ENCODE measurements around the gene TRAF3IP1.

Gene TRAF3IP1

GRCh38 chr2:238448031-238448955 is 128.0 kb downstream of the TRAF3IP1 start:
- TF ChIP-seq, protein P1, sequence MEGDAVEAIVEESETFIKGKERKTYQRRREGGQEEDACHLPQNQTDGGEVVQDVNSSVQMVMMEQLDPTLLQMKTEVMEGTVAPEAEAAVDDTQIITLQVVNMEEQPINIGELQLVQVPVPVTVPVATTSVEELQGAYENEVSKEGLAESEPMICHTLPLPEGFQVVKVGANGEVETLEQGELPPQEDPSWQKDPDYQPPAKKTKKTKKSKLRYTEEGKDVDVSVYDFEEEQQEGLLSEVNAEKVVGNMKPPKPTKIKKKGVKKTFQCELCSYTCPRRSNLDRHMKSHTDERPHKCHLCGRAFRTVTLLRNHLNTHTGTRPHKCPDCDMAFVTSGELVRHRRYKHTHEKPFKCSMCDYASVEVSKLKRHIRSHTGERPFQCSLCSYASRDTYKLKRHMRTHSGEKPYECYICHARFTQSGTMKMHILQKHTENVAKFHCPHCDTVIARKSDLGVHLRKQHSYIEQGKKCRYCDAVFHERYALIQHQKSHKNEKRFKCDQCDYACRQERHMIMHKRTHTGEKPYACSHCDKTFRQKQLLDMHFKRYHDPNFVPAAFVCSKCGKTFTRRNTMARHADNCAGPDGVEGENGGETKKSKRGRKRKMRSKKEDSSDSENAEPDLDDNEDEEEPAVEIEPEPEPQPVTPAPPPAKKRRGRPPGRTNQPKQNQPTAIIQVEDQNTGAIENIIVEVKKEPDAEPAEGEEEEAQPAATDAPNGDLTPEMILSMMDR (IDR thresholded peaks at IDR 0.05; ENCODE audit: low read depth, low read length), result no peak
- no peak overlapping the region for H3K4me3 ChIP-seq (ENCODE audit: low read depth, low read length)

- H3K4me3 ChIP-seq (ENCODE audit: low read depth, low read length), result no peak overlapping the region
- TF ChIP-seq, protein P1 (IDR thresholded peaks at IDR 0.05; ENCODE audit: low read depth, low read length), result no peak
These were observed 128.9 kb downstream of the TRAF3IP1 start for GRCh38 chr2:238449241-238449640.

GRCh38 chr2:238449909-238450417 is 129.6 kb downstream of the TRAF3IP1 start:
- H3K4me3 ChIP-seq (ENCODE audit: low read depth, low read length), result no peak overlapping the region
- TF ChIP-seq, protein P1 (IDR thresholded peaks at IDR 0.05; ENCODE audit: low read depth, low read length), result no peak

GRCh38 chr2:238450440-238450861 is 130.1 kb downstream of the TRAF3IP1 start:
- no peak overlapping the region for H3K4me3 ChIP-seq (ENCODE audit: low read depth, low read length)
- TF ChIP-seq, protein P1 (IDR thresholded peaks at IDR 0.05; ENCODE audit: low read depth, low read length), result no peak
